ENCODE results near the gene SPDYC.

- TF ChIP-seq CTCF (IDR thresholded peaks at IDR 0.05; ENCODE audit: insufficient read depth, low read depth, low read length) (no peak), EZH2 (IDR thresholded peaks at IDR 0.05; ENCODE audit: insufficient read depth, low read length) (no peak)
Observed at GRCh38 chr11:65147352-65148075, 22.5 kb upstream of the SPDYC start.

Data from astrocyte (in vitro differentiated cells and primary cell).